Chondrocyte (in vitro differentiated cells): Measurements from ENCODE around the gene GOLGA6L7. TPM values are rescaled to one million over a fixed set of nuclear protein-coding genes. Genes with fewer than 3 reads are reported as not detected.
"Not testable (repeated sequence)": the region's sequence is repeated elsewhere in the genome, so short reads cannot be mapped to it uniquely, and the experiment has no call there.

Source experiments
- DNase-seq: peaks from one replicate; pipeline ENCODE4 v3.0.0; 2021; ENCODE audit warnings: mixed read lengths, low spot score
- H3K27ac Mint-ChIP-seq: one replicate; pipeline ENCODE4 v1.8.0; 2021; ENCODE audit warnings: mild to moderate bottlenecking, moderate library complexity, mixed read lengths; ENCODE audit not compliant: unreplicated experiment
- H3K27me3 Mint-ChIP-seq: 2 replicates; pipeline ENCODE4 v1.8.0; 2021; ENCODE audit warnings: low read depth, mixed read lengths
- H3K36me3 Mint-ChIP-seq: 2 replicates; pipeline ENCODE4 v1.8.0; 2021; ENCODE audit warnings: low read depth, mixed read lengths
- H3K4me1 Mint-ChIP-seq: 2 replicates; pipeline ENCODE4 v1.8.0; 2021; ENCODE audit warnings: low read depth, mild to moderate bottlenecking, mixed read lengths
- H3K4me3 Mint-ChIP-seq: one replicate; pipeline ENCODE4 v1.8.0; 2021; ENCODE audit warnings: mild to moderate bottlenecking, moderate library complexity, mixed read lengths; ENCODE audit not compliant: unreplicated experiment
- H3K9me3 Mint-ChIP-seq: 2 replicates; pipeline ENCODE4 v1.8.0; 2021; ENCODE audit warnings: low read depth, mixed read lengths
- CTCF ChIP-seq: fragments of 200-600 bp; sonication (generic); IDR thresholded peaks from 2 replicates; pipeline ENCODE4 v1.5.0; 2021; ENCODE audit warnings: antibody characterized with exemption, mild to moderate bottlenecking, moderate library complexity
- long read RNA-seq: library from polyadenylated mRNA; stranded (forward); transcript quantifications from one replicate; pipeline ENCODE4 v2.0.0, GENCODE V29; 2021
- total RNA-seq: library from RNA; stranded (reverse); gene quantifications from 3 replicates; pipeline ENCODE4 v1.2.1, GENCODE V29; 2021

Gene GOLGA6L7
- total RNA-seq: not detected in 3 replicates
- long read RNA-seq: 0 reads

DNA sequence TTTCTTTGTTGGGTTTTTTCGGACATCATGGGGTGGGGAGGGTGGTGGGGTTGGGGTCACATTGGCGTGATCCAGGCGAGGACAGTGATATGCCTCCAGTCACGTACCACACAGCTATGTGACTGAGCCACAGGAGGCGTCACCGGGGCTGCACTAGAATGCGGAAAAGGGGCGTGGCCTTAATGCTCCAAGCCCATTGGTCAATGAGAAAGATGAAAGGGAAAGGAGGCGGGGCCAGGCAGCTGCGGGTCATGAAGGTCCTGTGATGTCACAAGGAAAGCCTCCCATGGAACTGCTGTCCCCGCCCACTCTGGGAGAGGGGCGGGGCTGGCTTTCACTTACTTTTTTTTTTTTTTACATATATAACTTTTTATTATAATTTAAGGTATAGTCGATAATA, at the start of gene GOLGA6L7:
Gene GOLGA6L7 (minus strand): TSS at position 124 of the 400 bp plus-strand sequence. CDS start 95 bp downstream, at position 29.
- not testable (repeated sequence) for H3K4me3 Mint-ChIP-seq, H3K4me1 Mint-ChIP-seq, H3K27ac Mint-ChIP-seq, H3K27me3 Mint-ChIP-seq, H3K36me3 Mint-ChIP-seq, H3K9me3 Mint-ChIP-seq, DNase-seq

DNA sequence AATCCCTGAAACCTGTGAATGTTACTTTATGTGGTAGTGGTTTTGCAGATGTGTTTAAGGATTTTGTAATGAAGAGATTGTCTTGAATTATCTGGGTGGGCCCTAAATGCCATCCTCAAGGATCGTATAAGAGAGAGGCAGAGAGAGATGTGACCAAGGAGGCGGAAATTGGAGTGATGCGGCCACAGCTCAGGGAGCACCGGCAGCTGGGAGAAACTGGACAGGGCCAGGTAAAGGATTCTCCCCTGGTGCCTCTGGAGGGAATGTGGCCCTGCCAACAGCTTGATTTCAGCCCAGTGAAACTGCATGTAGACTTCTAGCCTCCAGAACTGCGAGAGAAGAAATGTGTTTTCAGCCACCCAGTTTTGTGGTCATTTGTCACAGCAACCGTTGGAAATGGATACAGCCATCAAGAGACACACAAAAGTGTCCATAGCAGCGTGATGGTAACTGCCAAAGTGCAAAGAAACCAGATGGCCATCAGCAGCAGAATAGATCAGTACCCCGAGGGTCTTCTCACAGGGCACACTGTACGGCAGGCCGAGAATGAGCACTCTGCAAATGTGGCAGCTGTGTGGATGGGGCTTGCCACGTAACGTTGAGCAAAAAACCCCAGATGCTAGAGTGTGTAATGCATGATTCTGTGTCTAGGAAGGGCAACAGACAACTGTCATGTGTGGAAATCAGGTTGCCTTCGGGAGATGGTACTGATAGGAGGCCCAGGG, 49.6 kb upstream of the GOLGA6L7 start:
- peak; percentile 30 for DNase-seq
- no peak for TF ChIP-seq CTCF
- Mint-ChIP-seq H3K27me3 (no peaks in the 10 kb centered on the region), H3K9me3 (peaks cover 6% of the 10 kb centered on the region), H3K4me3 (no peak overlapping the region), H3K4me1 (peaks cover 19% of the 10 kb centered on the region), H3K27ac (no peak overlapping the region), H3K36me3 (peaks cover 3% of the 10 kb centered on the region)

- Mint-ChIP-seq H3K27ac (peak overlapping the region; percentile 91), H3K27me3 (no peaks in the 10 kb centered on the region), H3K9me3 (peaks cover 6% of the 10 kb centered on the region), H3K4me3 (no peak overlapping the region), H3K4me1 (peaks cover 23% of the 10 kb centered on the region), H3K36me3 (peaks cover 3% of the 10 kb centered on the region)
- TF ChIP-seq CTCF: no peak
- peak; percentile 5 for DNase-seq
Observed at GRCh38 chr15:28896951-28897350, 48.5 kb upstream of the GOLGA6L7 start.

- peaks cover 28% of the 10 kb centered on the region for H3K4me1 Mint-ChIP-seq
- no peak overlapping the region for H3K27ac Mint-ChIP-seq
- no peak for TF ChIP-seq CTCF
Observed at GRCh38 chr15:28895566-28895965, 47.1 kb upstream of the GOLGA6L7 start.

GRCh38 chr15:28895146-28895545, 46.7 kb upstream of the GOLGA6L7 start:
- peaks cover 6% of the 10 kb centered on the region for H3K9me3 Mint-ChIP-seq
- H3K27me3 Mint-ChIP-seq: no peaks in the 10 kb centered on the region

More at GRCh38 chr15:28895566-28895965, 47.1 kb upstream of the GOLGA6L7 start:
- Mint-ChIP-seq H3K4me3 (no peak overlapping the region), H3K36me3 (peaks cover 3% of the 10 kb centered on the region), H3K9me3 (peaks cover 6% of the 10 kb centered on the region), H3K27me3 (no peaks in the 10 kb centered on the region)
- DNase-seq: no peak

More at GRCh38 chr15:28895146-28895545, 46.7 kb upstream of the GOLGA6L7 start:
- H3K4me1 Mint-ChIP-seq: peaks cover 28% of the 10 kb centered on the region
- H3K27ac Mint-ChIP-seq: no peak overlapping the region
- DNase-seq: peak; percentile 79
- TF ChIP-seq CTCF: no peak
- H3K4me3 Mint-ChIP-seq: no peak overlapping the region
- peaks cover 3% of the 10 kb centered on the region for H3K36me3 Mint-ChIP-seq
